HepG2 (cell line): ENCODE data around the gene KAZALD1. TPM values are rescaled to one million over a fixed set of nuclear protein-coding genes. Genes with fewer than 3 reads are reported as not detected.

Source experiments
- FOXO1 ChIP-seq: sonication (generic); formaldehyde crosslinking; IDR thresholded peaks from 2 replicates; pipeline ENCODE4 v1.4.0; 2020; ENCODE audit warnings: missing genetic modification reagents
- HNF4G ChIP-seq, 2 experiments: sonication (generic) in 1 of 2; formaldehyde crosslinking in 1 of 2; IDR thresholded peaks; 2 replicates each; pipeline versions ENCODE4 v1.4.0 to v1.6.1; 2011 to 2020; ENCODE audit warnings: borderline replicate concordance in 2 of 2, low read depth in 2 of 2, mild to moderate bottlenecking in 2 of 2, low read length in 1 of 2, missing genetic modification reagents in 1 of 2, moderate library complexity in 1 of 2
- KDM3A ChIP-seq: IDR thresholded peaks from 2 replicates; pipeline ENCODE4 v1.6.1; 2018; ENCODE audit warnings: low read depth, missing compliant biosample characterization
- MTA3 ChIP-seq: sonication (generic); formaldehyde crosslinking; IDR thresholded peaks from 2 replicates; pipeline ENCODE4 v1.4.0; 2020; ENCODE audit warnings: missing genetic modification reagents
- MTF2 ChIP-seq: sonication (generic); formaldehyde crosslinking; IDR thresholded peaks from 2 replicates; pipeline ENCODE4 v1.5.0; 2020; ENCODE audit warnings: missing genetic modification reagents, borderline replicate concordance
- PBX3 ChIP-seq: sonication (generic); formaldehyde crosslinking; IDR thresholded peaks from 2 replicates; pipeline ENCODE4 v1.8.1; 2023; ENCODE audit warnings: missing genetic modification reagents, inconsistent platforms, borderline replicate concordance
- PHF21A ChIP-seq: sonication (generic); formaldehyde crosslinking; IDR thresholded peaks from 2 replicates; pipeline ENCODE4 v1.5.0; 2020; ENCODE audit warnings: mild to moderate bottlenecking, missing genetic modification reagents
- RNF219 ChIP-seq: sonication (generic); formaldehyde crosslinking; IDR thresholded peaks from 2 replicates; pipeline ENCODE4 v1.5.0; 2020; ENCODE audit warnings: mild to moderate bottlenecking, missing genetic modification reagents
- SATB2 ChIP-seq: sonication (generic); formaldehyde crosslinking; IDR thresholded peaks from 2 replicates; pipeline ENCODE4 v1.5.0; 2020; ENCODE audit warnings: missing genetic modification reagents
- SCMH1 ChIP-seq: sonication (generic); formaldehyde crosslinking; IDR thresholded peaks from 2 replicates; pipeline ENCODE4 v1.9.0; 2021; ENCODE audit warnings: missing genetic modification reagents, mild to moderate bottlenecking, borderline replicate concordance
- SNAPC4 ChIP-seq: sonication (generic); formaldehyde crosslinking; IDR thresholded peaks from 2 replicates; pipeline ENCODE4 v1.4.0; 2020; ENCODE audit warnings: mild to moderate bottlenecking, missing genetic modification reagents
- SP1 ChIP-seq, 2 experiments: fragments of 450-650 bp in 1 of 2; sonication (generic) in 1 of 2; formaldehyde crosslinking in 1 of 2; IDR thresholded peaks; 2 replicates each; pipeline versions ENCODE4 v1.4.0 to v1.6.1; 2016 to 2020; ENCODE audit warnings: missing genetic modification reagents in 1 of 2
- STAT6 ChIP-seq: sonication (generic); formaldehyde crosslinking; IDR thresholded peaks from 2 replicates; pipeline ENCODE4 v1.4.0; 2020; ENCODE audit warnings: missing genetic modification reagents, mild to moderate bottlenecking, borderline replicate concordance
- ZSCAN5A ChIP-seq: sonication (generic); formaldehyde crosslinking; IDR thresholded peaks from 2 replicates; pipeline ENCODE4 v1.8.0; 2022; ENCODE audit warnings: mild to moderate bottlenecking, missing genetic modification reagents, borderline replicate concordance
- polyA plus RNA-seq, 8 experiments: library from polyadenylated mRNA; depleted of rRNA in 3 of 8; stranded (reverse) in 7 of 8; unstranded in 1 of 8; fragments of >200 nt; fragmentation: Illumina TruSeq in 4 of 8; extraction: Trizol in 4 of 8; gene quantifications; 2 replicates each; pipeline versions ENCODE4 v1.2.1 to v1.2.3, GENCODE V29; 2011 to 2016; ENCODE audit warnings: low read depth in 4 of 8, missing spikeins in 1 of 8, mixed read lengths in 1 of 8; ENCODE audit not compliant: insufficient read depth in 1 of 8
- total RNA-seq, 5 experiments: library from RNA; depleted of rRNA; stranded (reverse); fragments of >200 nt; fragmentation: Illumina TruSeq; extraction: Trizol; gene quantifications; 2 replicates each; pipeline ENCODE4 v1.2.3, GENCODE V29; 2016; ENCODE audit warnings: low read depth in 1 of 5

Gene KAZALD1
- total and polyA plus RNA-seq, 2 of the 13 experiments (the other 11 are each of a cell fraction or from before 2014, with no cell fraction given): 16.7 to 27.7 TPM

- TF ChIP-seq ZSCAN5A (CRISPR knock-in tag) (no peak), PBX3 (CRISPR knock-in tag) (peak; percentile 85; the same call in 1 of the 2 replicates), MTF2 (CRISPR knock-in tag) (no peak), SP1 (IDR thresholded peaks at IDR 0.05) (no peak), SP1 (CRISPR knock-in tag; IDR thresholded peaks at IDR 0.05) (peak; percentile 25; the same call in 1 of the 2 replicates), FOXO1 (CRISPR knock-in tag) (peak; percentile 58), MTA3 (CRISPR knock-in tag) (no peak), RNF219 (CRISPR knock-in tag) (no peak), PHF21A (peak; percentile 91), KDM3A (CRISPR knock-in tag) (peak; percentile 83), SCMH1 (CRISPR knock-in tag) (no peak), STAT6 (CRISPR knock-in tag) (no peak), SATB2 (CRISPR knock-in tag) (0 out of 2 replicates have a peak, but pooled peaks have one; percentile 44), HNF4G (IDR thresholded peaks at IDR 0.05; ENCODE audit: borderline replicate concordance, low read depth, low read length) (peak; percentile 33; the same call in 1 of the 2 replicates), HNF4G (CRISPR knock-in tag; IDR thresholded peaks at IDR 0.05; ENCODE audit: borderline replicate concordance, low read depth) (no peak), SNAPC4 (no peak)
These were observed 652 bp downstream of the KAZALD1 start (continued) for GRCh38 chr10:101062232-101063049.
